ENCODE measurements around the gene KLHL29.

DNA sequence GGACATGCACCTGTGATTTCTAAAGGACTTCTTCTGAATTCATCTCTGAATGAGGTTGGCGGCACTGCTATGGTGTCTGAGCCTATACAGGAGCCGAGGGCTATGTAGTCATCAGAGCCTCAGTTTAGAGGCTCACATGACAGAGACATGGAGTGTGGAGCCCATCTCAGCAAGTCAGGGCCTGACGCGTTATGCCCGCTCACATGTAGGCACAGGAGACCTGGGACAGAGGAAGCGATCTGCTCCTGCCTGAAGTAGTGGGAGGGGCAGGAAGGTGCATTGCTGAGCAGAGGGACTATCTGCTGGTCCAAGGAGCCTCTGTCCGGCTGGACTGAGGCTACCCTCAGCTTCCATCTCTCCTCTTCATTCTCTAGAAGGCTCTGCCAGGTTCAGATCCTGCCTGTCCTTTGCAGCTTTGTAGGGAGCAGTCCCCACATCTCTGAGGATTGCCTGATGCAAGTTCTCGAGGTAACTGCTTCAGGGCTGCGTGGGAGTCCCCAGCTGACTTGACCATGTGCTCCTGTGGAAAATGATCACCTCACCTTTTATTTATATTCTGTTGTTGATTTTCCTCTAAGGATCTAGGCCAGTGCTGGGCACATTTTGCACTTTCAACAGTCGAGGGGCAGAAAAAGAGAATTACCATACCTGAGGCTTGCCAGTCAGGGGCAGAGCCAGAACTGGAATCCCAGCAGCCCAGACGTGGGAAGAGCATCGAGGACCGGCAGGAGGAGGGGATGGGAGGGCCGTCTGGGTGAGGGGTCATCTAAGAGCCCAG is 16.6 kb downstream of the KLHL29 start:
- TF ChIP-seq, protein P1, sequence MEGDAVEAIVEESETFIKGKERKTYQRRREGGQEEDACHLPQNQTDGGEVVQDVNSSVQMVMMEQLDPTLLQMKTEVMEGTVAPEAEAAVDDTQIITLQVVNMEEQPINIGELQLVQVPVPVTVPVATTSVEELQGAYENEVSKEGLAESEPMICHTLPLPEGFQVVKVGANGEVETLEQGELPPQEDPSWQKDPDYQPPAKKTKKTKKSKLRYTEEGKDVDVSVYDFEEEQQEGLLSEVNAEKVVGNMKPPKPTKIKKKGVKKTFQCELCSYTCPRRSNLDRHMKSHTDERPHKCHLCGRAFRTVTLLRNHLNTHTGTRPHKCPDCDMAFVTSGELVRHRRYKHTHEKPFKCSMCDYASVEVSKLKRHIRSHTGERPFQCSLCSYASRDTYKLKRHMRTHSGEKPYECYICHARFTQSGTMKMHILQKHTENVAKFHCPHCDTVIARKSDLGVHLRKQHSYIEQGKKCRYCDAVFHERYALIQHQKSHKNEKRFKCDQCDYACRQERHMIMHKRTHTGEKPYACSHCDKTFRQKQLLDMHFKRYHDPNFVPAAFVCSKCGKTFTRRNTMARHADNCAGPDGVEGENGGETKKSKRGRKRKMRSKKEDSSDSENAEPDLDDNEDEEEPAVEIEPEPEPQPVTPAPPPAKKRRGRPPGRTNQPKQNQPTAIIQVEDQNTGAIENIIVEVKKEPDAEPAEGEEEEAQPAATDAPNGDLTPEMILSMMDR (IDR thresholded peaks at IDR 0.05 in 8 of 11, conservative IDR thresholded peaks at IDR 0.05 in 3 of 11), result no peak
- TF ChIP-seq POLR2AphosphoS5 (IDR thresholded peaks at IDR 0.05) (no peak), POLR2A (IDR thresholded peaks at IDR 0.05) (no peak)
